Subcutaneous adipose tissue (tissue), 4 donors: ENCODE results near the gene LRRC49. TPM values are rescaled to one million over a fixed set of nuclear protein-coding genes. Genes with fewer than 3 reads are reported as not detected.

Source experiments
- total RNA-seq, 4 donors: library from RNA; depleted of rRNA; stranded (reverse); fragments of >200 nt; gene quantifications; one replicate each; pipeline ENCODE4 v1.1.0, GENCODE V29; 2016
- TF ChIP-seq, protein P1 (sequence below): fragments of 450-650 bp; IDR thresholded peaks from one replicate; pipeline ENCODE4 v1.5.1; 2016; ENCODE audit warnings: low read depth, mild to moderate bottlenecking, control low read depth, antibody characterized with exemption, moderate library complexity

The LRRC49 gene
- total RNA-seq, 4 donors from 2014 or later = 3.2 to 8.8 (median 4.8) TPM

DNA sequence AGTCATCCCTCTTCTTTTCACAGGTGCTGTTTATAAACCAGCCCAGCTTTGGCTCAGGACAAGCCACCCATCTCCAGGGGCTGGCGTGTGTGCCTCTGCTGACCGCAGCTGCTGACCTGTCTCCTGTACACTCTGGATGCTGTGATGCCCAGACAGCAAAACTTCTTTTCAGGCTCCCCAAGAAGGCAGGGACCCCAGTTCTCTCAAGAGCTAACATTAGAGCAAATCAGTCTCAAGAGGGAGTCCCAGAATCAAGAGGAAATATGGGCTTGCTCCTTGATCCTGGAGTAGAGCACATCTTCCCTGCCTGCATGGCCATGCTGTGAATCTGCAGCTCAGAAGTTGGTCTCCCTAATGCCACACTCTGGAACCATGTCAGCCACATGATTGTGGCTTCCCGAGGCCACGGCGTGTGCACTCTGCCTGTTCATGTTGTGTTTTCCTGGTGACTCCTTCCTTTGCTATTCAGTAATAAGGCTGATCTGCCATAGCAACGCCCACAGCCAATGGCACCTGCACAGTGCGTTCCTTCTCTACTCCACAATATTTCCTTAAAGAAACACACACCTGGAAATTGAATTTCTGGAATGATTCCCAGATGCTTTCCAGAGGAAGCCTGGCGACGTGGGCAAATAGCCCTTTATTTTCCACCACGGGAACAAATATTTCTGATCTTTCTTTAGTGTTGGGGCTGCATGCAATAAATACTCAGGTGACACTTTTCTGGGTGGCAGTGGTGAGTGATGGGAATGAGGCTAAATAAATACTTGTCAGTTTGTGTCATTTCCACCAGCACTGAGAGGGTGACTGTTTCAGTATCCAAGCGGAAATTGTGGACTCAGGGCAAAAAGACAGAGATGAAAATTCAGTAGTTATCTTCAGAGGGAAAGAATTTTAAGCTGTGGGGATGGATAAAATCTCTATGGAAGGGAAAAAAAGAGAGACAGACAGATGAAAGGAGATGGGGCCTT, 200.7 kb downstream of the LRRC49 start:
- TF ChIP-seq, protein P1, sequence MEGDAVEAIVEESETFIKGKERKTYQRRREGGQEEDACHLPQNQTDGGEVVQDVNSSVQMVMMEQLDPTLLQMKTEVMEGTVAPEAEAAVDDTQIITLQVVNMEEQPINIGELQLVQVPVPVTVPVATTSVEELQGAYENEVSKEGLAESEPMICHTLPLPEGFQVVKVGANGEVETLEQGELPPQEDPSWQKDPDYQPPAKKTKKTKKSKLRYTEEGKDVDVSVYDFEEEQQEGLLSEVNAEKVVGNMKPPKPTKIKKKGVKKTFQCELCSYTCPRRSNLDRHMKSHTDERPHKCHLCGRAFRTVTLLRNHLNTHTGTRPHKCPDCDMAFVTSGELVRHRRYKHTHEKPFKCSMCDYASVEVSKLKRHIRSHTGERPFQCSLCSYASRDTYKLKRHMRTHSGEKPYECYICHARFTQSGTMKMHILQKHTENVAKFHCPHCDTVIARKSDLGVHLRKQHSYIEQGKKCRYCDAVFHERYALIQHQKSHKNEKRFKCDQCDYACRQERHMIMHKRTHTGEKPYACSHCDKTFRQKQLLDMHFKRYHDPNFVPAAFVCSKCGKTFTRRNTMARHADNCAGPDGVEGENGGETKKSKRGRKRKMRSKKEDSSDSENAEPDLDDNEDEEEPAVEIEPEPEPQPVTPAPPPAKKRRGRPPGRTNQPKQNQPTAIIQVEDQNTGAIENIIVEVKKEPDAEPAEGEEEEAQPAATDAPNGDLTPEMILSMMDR = no peak

DNA sequence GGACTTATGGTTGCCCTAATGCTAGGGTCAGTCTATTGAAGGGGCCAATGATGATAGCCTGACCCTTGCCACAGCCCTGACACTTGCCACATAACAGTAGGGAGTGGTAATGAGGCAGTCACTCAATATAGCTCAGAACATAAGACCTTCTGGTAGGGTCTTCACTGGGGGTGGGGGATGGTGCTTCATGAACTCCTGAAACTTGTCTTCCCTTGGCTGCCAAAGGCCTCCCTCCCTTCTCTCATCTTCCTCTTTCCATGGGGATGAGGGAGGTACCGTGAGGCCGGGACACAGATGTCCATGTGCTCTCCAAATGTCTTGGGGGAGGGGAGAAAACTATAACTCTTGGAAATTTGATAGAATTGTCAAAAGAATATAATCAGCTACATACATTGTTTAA, 201.5 kb downstream of the LRRC49 start:
- TF ChIP-seq, protein P1 = no peak

DNA sequence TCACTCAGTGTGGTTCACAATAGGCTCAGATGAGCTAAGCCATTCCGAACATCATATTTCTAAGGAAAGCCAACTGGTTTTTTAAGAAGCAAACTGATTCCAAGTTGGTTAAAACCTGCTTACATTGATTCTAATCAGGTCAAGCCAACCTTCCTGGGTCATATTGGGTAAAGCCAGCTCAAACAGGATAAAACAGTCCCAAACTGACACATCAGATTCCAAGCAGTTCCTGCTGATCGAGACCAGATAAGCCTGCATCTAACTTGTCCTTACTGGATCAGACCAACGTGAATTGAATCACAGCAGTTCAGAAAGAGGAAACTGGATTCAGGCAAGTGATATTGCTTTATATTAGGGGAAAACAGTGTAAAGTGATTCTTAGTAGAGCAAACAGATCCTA, 204.1 kb downstream of the LRRC49 start:
- TF ChIP-seq, protein P1 = no peak

DNA sequence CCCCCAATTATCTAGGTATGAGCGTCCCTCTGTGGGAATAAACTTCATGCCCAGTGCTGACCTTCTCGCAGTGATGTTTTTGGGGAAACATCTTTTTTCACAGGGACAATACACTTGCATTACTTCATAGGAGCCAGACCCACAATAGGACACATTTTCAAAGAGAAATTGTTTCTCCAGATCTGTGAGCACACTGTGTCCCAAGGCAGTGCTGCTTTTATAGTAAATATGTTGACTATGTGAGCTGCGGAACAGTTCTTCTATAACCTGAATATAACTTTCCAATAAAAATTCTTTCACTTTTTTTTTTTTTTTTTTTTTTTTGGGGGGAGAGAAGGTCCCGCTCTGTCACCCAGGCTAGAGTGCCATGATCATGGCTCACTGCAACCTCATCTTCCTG, 205.3 kb downstream of the LRRC49 start:
- TF ChIP-seq, protein P1 = no peak

DNA sequence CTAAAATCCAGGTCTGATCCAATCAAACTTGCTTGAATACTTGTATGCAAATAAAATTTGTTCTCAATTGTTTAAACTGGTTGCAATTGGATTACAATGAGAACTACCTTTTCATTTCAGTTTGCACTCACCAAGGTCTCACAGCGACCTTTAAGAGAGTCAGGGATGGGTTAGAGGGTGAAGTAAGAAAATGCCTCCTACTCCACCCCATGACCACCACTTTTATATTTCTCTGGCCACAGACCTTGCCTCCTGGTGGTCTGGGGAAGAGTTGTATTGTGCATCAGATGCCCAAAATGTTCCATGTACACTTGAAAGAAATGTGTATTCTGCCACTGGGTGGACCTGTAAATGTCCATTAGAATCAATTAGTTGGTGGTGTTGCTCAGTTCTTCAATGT, 206.3 kb downstream of the LRRC49 start:
- TF ChIP-seq, protein P1 = no peak

Other genes starting within 250 kb of the LRRC49 start
- 100 to 1,000 TPM in 2 of 4 donors, 10 to 100 TPM in 2; 83.2 to 154 (median 107) TPM for gene UACA, start 129.3 kb upstream of the LRRC49 start, total RNA-seq
- gene LARP6, start 38.7 kb upstream of the LRRC49 start, total RNA-seq = 100 to 1,000 TPM in 1 of 4 donors, 10 to 100 TPM in 3; 42.9 to 139 (median 61.2) TPM
- 1 to 10 TPM in 2 of 4 donors, under 1 TPM in 2; 0.88 to 4.6 (median 1.5) TPM for gene THAP10, start 393 bp upstream of the LRRC49 start, total RNA-seq
- under 1 TPM; 0.17 to 0.94 (median 0.63) TPM for gene THSD4, start 222.6 kb downstream of the LRRC49 start, total RNA-seq